ELF-1 (cell line): ENCODE results near the gene INPP5J.
"Not testable (repeated sequence)": the region's sequence is repeated elsewhere in the genome, so short reads cannot be mapped to it uniquely, and the experiment has no call there.

Experiments used
- DNase-seq: peaks from one replicate; pipeline ENCODE4 v3.0.0-alpha.2; 2016; ENCODE audit warnings: low read depth, low spot score

Gene INPP5J

GRCh38 chr22:31088233-31088986 is 34.4 kb upstream of the INPP5J start:
- DNase-seq, result no peak

- DNase-seq, result peak; percentile 53
These were observed 33.3 kb upstream of the INPP5J start for GRCh38 chr22:31089160-31090100.

GRCh38 chr22:31090217-31091085 is 32.3 kb upstream of the INPP5J start:
- no peak for DNase-seq

GRCh38 chr22:31091106-31091975 is 31.4 kb upstream of the INPP5J start:
- no peak for DNase-seq

GRCh38 chr22:31092161-31092560 is 30.6 kb upstream of the INPP5J start:
- no peak for DNase-seq

- no peak for DNase-seq
These were observed 29.5 kb upstream of the INPP5J start for GRCh38 chr22:31093086-31093850.

GRCh38 chr22:31094021-31094551 is 28.7 kb upstream of the INPP5J start:
- no peak for DNase-seq

GRCh38 chr22:31094741-31095140 is 28.0 kb upstream of the INPP5J start:
- no peak for DNase-seq

- DNase-seq, result no peak
These were observed 27.0 kb upstream of the INPP5J start for GRCh38 chr22:31095637-31096249.

GRCh38 chr22:31096657-31097279 is 26.0 kb upstream of the INPP5J start:
- no peak for DNase-seq

GRCh38 chr22:31097539-31097938 is 25.2 kb upstream of the INPP5J start:
- not testable (repeated sequence) for DNase-seq

- no peak for DNase-seq
These were observed 24.7 kb upstream of the INPP5J start for GRCh38 chr22:31097941-31098631.

- peak; percentile 77 for DNase-seq
These were observed 24.1 kb upstream of the INPP5J start for GRCh38 chr22:31098632-31099110.

GRCh38 chr22:31099386-31099785 is 23.4 kb upstream of the INPP5J start:
- DNase-seq, result no peak

- DNase-seq, result no peak
These were observed 22.7 kb upstream of the INPP5J start for GRCh38 chr22:31099841-31100761.

GRCh38 chr22:31100762-31101525 is 21.8 kb upstream of the INPP5J start:
- DNase-seq, result no peak
